Astrocyte (in vitro differentiated cells and primary cell): ENCODE data around the gene ARHGAP24. TPM values are rescaled to one million over a fixed set of nuclear protein-coding genes. Genes with fewer than 3 reads are reported as not detected.
A peak's percentile ranks its signal among the peaks of the same experiment; 100 is the strongest.

Experiments used
- DNase-seq: peaks from one replicate; pipeline ENCODE4 v3.0.0-alpha.2; 2010; ENCODE audit warnings: low read depth
- FAIRE-seq: peaks from 2 replicates; lab custom pipeline; 2011; peaks lifted over from hg19 to GRCh38; lab: Jason Lieb, UNC
- H2AFZ ChIP-seq: 2 replicates; pipeline ENCODE4 v1.6.0; 2012; ENCODE audit warnings: low read depth, low read length, inconsistent platforms
- H3K27ac ChIP-seq: 2 replicates; pipeline ENCODE4 v1.5.1; 2011; ENCODE audit warnings: low read depth, low read length, inconsistent platforms
- H3K27me3 ChIP-seq: 2 replicates; pipeline ENCODE4 v1.6.0; 2011; ENCODE audit warnings: low read length, inconsistent platforms; ENCODE audit not compliant: insufficient read depth
- H3K36me3 ChIP-seq: 2 replicates; pipeline ENCODE4 v1.5.1; 2011; ENCODE audit warnings: low read length, inconsistent platforms; ENCODE audit not compliant: insufficient read depth
- H3K4me1 ChIP-seq: 2 replicates; pipeline ENCODE4 v1.5.1; 2011; ENCODE audit warnings: low read length, inconsistent platforms; ENCODE audit not compliant: insufficient read depth
- H3K4me2 ChIP-seq: 2 replicates; pipeline ENCODE4 v1.6.0; 2012; ENCODE audit warnings: low read length, inconsistent platforms
- H3K4me3 ChIP-seq: 2 replicates; pipeline ENCODE4 v1.5.1; 2011; ENCODE audit warnings: low read depth, mild to moderate bottlenecking, low read length, inconsistent platforms; ENCODE audit not compliant: insufficient read depth
- H3K79me2 ChIP-seq: 2 replicates; pipeline ENCODE4 v1.6.0; 2012; ENCODE audit warnings: mild to moderate bottlenecking, low read length, inconsistent platforms; ENCODE audit not compliant: insufficient read depth
- H3K9ac ChIP-seq: 2 replicates; pipeline ENCODE4 v1.6.0; 2012; ENCODE audit warnings: mild to moderate bottlenecking, low read length, inconsistent platforms
- H3K9me3 ChIP-seq: 2 replicates; pipeline ENCODE4 v1.5.1; 2012; ENCODE audit warnings: low read depth, mild to moderate bottlenecking, low read length, inconsistent platforms; ENCODE audit not compliant: insufficient read depth
- H4K20me1 ChIP-seq: 2 replicates; pipeline ENCODE4 v1.6.0; 2012; ENCODE audit warnings: low read length, inconsistent platforms; ENCODE audit not compliant: insufficient read depth
- H3K27ac Mint-ChIP-seq: one replicate; pipeline ENCODE4 v1.8.0; 2021; ENCODE audit warnings: mild to moderate bottlenecking, mixed read lengths; ENCODE audit not compliant: unreplicated experiment
- H3K27me3 Mint-ChIP-seq: one replicate; pipeline ENCODE4 v1.8.0; 2021; ENCODE audit warnings: low read depth, mixed read lengths; ENCODE audit not compliant: unreplicated experiment
- H3K36me3 Mint-ChIP-seq: one replicate; pipeline ENCODE4 v1.8.0; 2021; ENCODE audit warnings: low read depth, mixed read lengths; ENCODE audit not compliant: unreplicated experiment
- H3K4me1 Mint-ChIP-seq: one replicate; pipeline ENCODE4 v1.8.0; 2021; ENCODE audit warnings: low read depth, mixed read lengths; ENCODE audit not compliant: unreplicated experiment
- H3K4me3 Mint-ChIP-seq: one replicate; pipeline ENCODE4 v1.8.0; 2021; ENCODE audit warnings: mild to moderate bottlenecking, moderate library complexity, mixed read lengths; ENCODE audit not compliant: unreplicated experiment
- H3K9me3 Mint-ChIP-seq: one replicate; pipeline ENCODE4 v1.8.0; 2021; ENCODE audit warnings: mild to moderate bottlenecking, mixed read lengths; ENCODE audit not compliant: unreplicated experiment
- CTCF ChIP-seq: IDR thresholded peaks from 2 replicates; pipeline ENCODE4 v1.5.1; 2011; ENCODE audit warnings: low read depth, mild to moderate bottlenecking, inconsistent platforms, low read length, moderate library complexity; ENCODE audit not compliant: insufficient read depth
- EZH2 ChIP-seq: IDR thresholded peaks from 2 replicates; pipeline ENCODE4 v1.6.1; 2012; ENCODE audit warnings: mild to moderate bottlenecking, low read length, inconsistent platforms; ENCODE audit not compliant: insufficient read depth
- total RNA-seq: library from RNA; stranded (reverse); gene quantifications from 2 replicates; pipeline ENCODE4 v1.2.1, GENCODE V29; 2021

ARHGAP24 gene
- total RNA-seq, 1 donor from 2014 or later: 2.1 TPM

- H3K4me3 ChIP-seq: no peak overlapping the region
- no peak overlapping the region for H3K4me2 ChIP-seq
- FAIRE-seq (no peak), DNase-seq (no peak)
- no peaks in the 10 kb centered on the region for H3K36me3 ChIP-seq
- Mint-ChIP-seq H3K27me3 (no peaks in the 10 kb centered on the region), H3K9me3 (no peaks in the 10 kb centered on the region), H3K4me3 (no peak overlapping the region), H3K27ac (peak overlapping the region; percentile 63), H3K4me1 (peaks cover 12% of the 10 kb centered on the region), H3K36me3 (no peaks in the 10 kb centered on the region)
- TF ChIP-seq EZH2 (no peak), CTCF (no peak)
- no peaks in the 10 kb centered on the region for H4K20me1 ChIP-seq
- no peaks in the 10 kb centered on the region for H3K4me1 ChIP-seq
- no peak overlapping the region for H3K9ac ChIP-seq
- H2AFZ ChIP-seq: no peak overlapping the region
- H3K79me2 ChIP-seq: no peaks in the 10 kb centered on the region
- H3K27me3 ChIP-seq: no peaks in the 10 kb centered on the region
- no peak overlapping the region for H3K27ac ChIP-seq
- no peaks in the 10 kb centered on the region for H3K9me3 ChIP-seq
Observed at GRCh38 chr4:85681921-85682320, 207.0 kb downstream of the ARHGAP24 start.

- Histone ChIP-seq H3K9ac (no peak overlapping the region), H3K27me3 (no peaks in the 10 kb centered on the region), H2AFZ (no peak overlapping the region), H3K9me3 (no peaks in the 10 kb centered on the region), H3K4me3 (no peak overlapping the region), H3K79me2 (no peaks in the 10 kb centered on the region), H3K4me2 (no peak overlapping the region), H3K4me1 (no peaks in the 10 kb centered on the region), H3K27ac (no peak overlapping the region), H4K20me1 (no peaks in the 10 kb centered on the region), H3K36me3 (no peaks in the 10 kb centered on the region)
- H3K27me3 Mint-ChIP-seq: no peaks in the 10 kb centered on the region
- no peak overlapping the region for H3K27ac Mint-ChIP-seq
- H3K4me3 Mint-ChIP-seq: no peak overlapping the region
- no peak for TF ChIP-seq CTCF
- peaks cover 12% of the 10 kb centered on the region for H3K4me1 Mint-ChIP-seq
- H3K36me3 Mint-ChIP-seq: no peaks in the 10 kb centered on the region
- no peak for DNase-seq
- no peaks in the 10 kb centered on the region for H3K9me3 Mint-ChIP-seq
- no peak for FAIRE-seq
Observed at GRCh38 chr4:85682391-85682790, 207.4 kb downstream of the ARHGAP24 start.

GRCh38 chr4:85684676-85685075 lies 209.7 kb downstream of the ARHGAP24 start:
- Histone ChIP-seq H2AFZ (no peak overlapping the region), H3K9me3 (no peaks in the 10 kb centered on the region), H3K27ac (no peak overlapping the region), H3K36me3 (no peaks in the 10 kb centered on the region), H3K9ac (no peak overlapping the region), H3K4me3 (no peak overlapping the region), H3K27me3 (no peaks in the 10 kb centered on the region), H4K20me1 (no peaks in the 10 kb centered on the region), H3K79me2 (no peaks in the 10 kb centered on the region), H3K4me1 (no peaks in the 10 kb centered on the region), H3K4me2 (no peak overlapping the region)
- no peak overlapping the region for H3K27ac Mint-ChIP-seq
- H3K4me3 Mint-ChIP-seq: no peak overlapping the region
- no peaks in the 10 kb centered on the region for H3K9me3 Mint-ChIP-seq
- peaks cover 12% of the 10 kb centered on the region for H3K4me1 Mint-ChIP-seq
- H3K36me3 Mint-ChIP-seq: no peaks in the 10 kb centered on the region
- H3K27me3 Mint-ChIP-seq: no peaks in the 10 kb centered on the region
- DNase-seq: no peak
- FAIRE-seq: peak; percentile 17
- no peak for TF ChIP-seq EZH2
